Trophoblast cell (in vitro differentiated cells and primary cell): ENCODE measurements around the gene ANKLE1.

Experiments
- DNase-seq, 2 donors: peaks; one replicate each; pipeline ENCODE4 v3.0.0-alpha.2; 2016
- H2AFZ ChIP-seq: 2 replicates; pipeline ENCODE4 v1.6.1; 2013; ENCODE audit warnings: low read length, moderate library complexity, mild to moderate bottlenecking; ENCODE audit not compliant: insufficient read depth, poor library complexity
- H2AK5ac ChIP-seq: 2 replicates; pipeline ENCODE4 v1.6.1; 2013; ENCODE audit warnings: mild to moderate bottlenecking, low read length
- H2BK120ac ChIP-seq: 2 replicates; pipeline ENCODE4 v1.6.1; 2013; ENCODE audit warnings: low read length, mild to moderate bottlenecking, moderate library complexity; ENCODE audit not compliant: insufficient read depth, poor library complexity
- H2BK12ac ChIP-seq: 2 replicates; pipeline ENCODE4 v1.6.1; 2013; ENCODE audit warnings: mild to moderate bottlenecking, low read length, moderate library complexity
- H2BK5ac ChIP-seq: 2 replicates; pipeline ENCODE4 v1.6.1; 2013; ENCODE audit warnings: low read length, low read depth, moderate library complexity, mild to moderate bottlenecking; ENCODE audit not compliant: poor library complexity
- H3K14ac ChIP-seq: 2 replicates; pipeline ENCODE4 v1.6.1; 2013; ENCODE audit warnings: mild to moderate bottlenecking, low read length
- H3K18ac ChIP-seq: 2 replicates; pipeline ENCODE4 v1.6.1; 2013; ENCODE audit warnings: mild to moderate bottlenecking, low read length
- H3K23ac ChIP-seq: 2 replicates; pipeline ENCODE4 v1.6.1; 2013; ENCODE audit warnings: low read length
- H3K27ac ChIP-seq: 2 replicates; pipeline ENCODE4 v1.5.1; 2013; ENCODE audit warnings: low read depth, mild to moderate bottlenecking, inconsistent platforms, low read length, moderate library complexity
- H3K27me3 ChIP-seq: 2 replicates; pipeline ENCODE4 v1.6.1; 2013; ENCODE audit warnings: inconsistent platforms, mild to moderate bottlenecking, low read length, moderate library complexity; ENCODE audit not compliant: insufficient read depth
- H3K36me3 ChIP-seq, 2 experiments: 1 replicate in 1 of 2; 2 replicates in 1 of 2; pipeline ENCODE4 v1.6.1; 2013; ENCODE audit warnings: low read length in 2 of 2, mild to moderate bottlenecking in 2 of 2, moderate library complexity in 1 of 2; ENCODE audit not compliant: insufficient read depth in 2 of 2, control insufficient read depth in 1 of 2
- H3K4ac ChIP-seq: 2 replicates; pipeline ENCODE4 v1.6.1; 2013; ENCODE audit warnings: low read depth, mild to moderate bottlenecking, low read length, moderate library complexity
- H3K4me1 ChIP-seq, 2 experiments: 1 replicate in 1 of 2; 2 replicates in 1 of 2; pipeline ENCODE4 v1.6.1; 2013; ENCODE audit warnings: low read length in 2 of 2, mild to moderate bottlenecking in 2 of 2, moderate library complexity in 1 of 2; ENCODE audit not compliant: insufficient read depth in 2 of 2, control insufficient read depth in 1 of 2
- H3K4me2 ChIP-seq: 2 replicates; pipeline ENCODE4 v1.6.1; 2013; ENCODE audit warnings: inconsistent platforms, mild to moderate bottlenecking, low read length, moderate library complexity
- H3K4me3 ChIP-seq: 2 replicates; pipeline ENCODE4 v1.5.1; 2013; ENCODE audit warnings: mild to moderate bottlenecking, low read depth, low read length, inconsistent platforms
- H3K79me1 ChIP-seq: one replicate; pipeline ENCODE4 v1.6.1; 2013; ENCODE audit warnings: low read length
- H3K79me2 ChIP-seq: 2 replicates; pipeline ENCODE4 v1.6.1; 2013; ENCODE audit warnings: low read length, mild to moderate bottlenecking; ENCODE audit not compliant: control insufficient read depth, insufficient read depth, poor library complexity
- H3K9ac ChIP-seq: 2 replicates; pipeline ENCODE4 v1.6.1; 2013; ENCODE audit warnings: mild to moderate bottlenecking, low read length
- H3K9me3 ChIP-seq: 2 replicates; pipeline ENCODE4 v1.6.1; 2013; ENCODE audit warnings: low read depth, mild to moderate bottlenecking, control low read depth, inconsistent platforms, low read length; ENCODE audit not compliant: insufficient read depth
- H4K12ac ChIP-seq: 2 replicates; pipeline ENCODE4 v1.6.1; 2013; ENCODE audit warnings: low read depth, mild to moderate bottlenecking, low read length, moderate library complexity
- H4K8ac ChIP-seq: 2 replicates; pipeline ENCODE4 v1.6.1; 2013; ENCODE audit warnings: low read depth, mild to moderate bottlenecking, low read length, moderate library complexity
- H4K91ac ChIP-seq: one replicate; pipeline ENCODE4 v1.6.1; 2013; ENCODE audit warnings: low read depth, mild to moderate bottlenecking, low read length, moderate library complexity
- WGBS: extraction: QIAGEN DNeasy Blood & Tissue Kit; methylation state at CpG from one replicate; pipeline ENCODE4 v1.1.7; 2013; ENCODE audit warnings: missing lambda C conversion rate; ENCODE audit not compliant: insufficient read length, insufficient coverage; ENCODE audit errors: extremely low coverage; 5-methylcytosine and 5-hydroxymethylcytosine counted together

The ANKLE1 gene

DNA sequence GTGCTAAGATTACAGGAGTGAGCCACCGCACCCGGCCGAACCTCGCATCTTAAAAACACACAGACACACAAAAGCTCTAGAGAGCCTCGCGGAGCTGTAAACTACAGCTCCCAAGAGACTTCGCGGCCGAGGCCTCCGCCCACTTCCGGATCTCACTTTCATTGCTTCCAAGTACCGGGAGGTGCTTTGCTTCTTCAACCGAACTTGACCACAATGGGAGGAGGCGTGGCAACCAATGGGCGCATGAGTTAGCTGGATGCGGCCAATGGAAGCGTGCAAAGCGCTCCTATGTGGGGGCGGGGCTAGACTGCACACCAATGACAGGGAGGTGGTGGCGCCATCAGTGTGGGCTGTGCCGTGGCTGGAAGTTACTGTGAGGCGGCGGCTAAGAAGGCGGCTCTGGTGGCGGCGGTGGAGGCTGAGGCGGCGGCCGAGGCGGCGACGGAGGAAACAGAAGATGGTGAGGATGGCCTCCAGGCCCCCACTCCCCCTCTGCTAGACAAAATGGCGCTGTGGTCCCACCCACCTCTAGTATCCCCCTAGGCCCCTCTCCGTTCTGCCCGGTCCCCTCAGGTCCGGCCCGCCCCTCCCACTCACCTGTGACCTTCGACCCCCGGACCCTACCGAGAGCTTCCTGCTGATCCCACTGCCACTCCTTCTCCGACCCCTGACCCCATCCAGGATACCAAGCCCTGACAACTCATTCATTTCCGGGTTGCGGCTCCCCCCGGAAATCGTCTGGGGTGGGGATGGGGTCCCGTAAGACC is 27.7 kb downstream of the ANKLE1 start, which contains the start of gene DDA1:
Gene DDA1 (plus strand): TSS at position 366 of the 767 bp plus-strand sequence. CDS start 92 bp downstream, at position 458.
- peak within 1 kb of the TSS; percentile 90 for H3K9ac ChIP-seq
- H2AK5ac ChIP-seq = peak within 1 kb of the TSS; percentile 31
- H3K27ac ChIP-seq = peak within 1 kb of the TSS; percentile 86
- peak within 1 kb of the TSS; percentile 87 for H4K91ac ChIP-seq
- peaks cover 13 to 20% of the 10 kb centered on the region in 2 experiments for H3K36me3 ChIP-seq
- peak; percentile 100 for DNase-seq
- no CpG with 5 or more reads among the region's 46 CpGs for WGBS
- H2AFZ ChIP-seq = peak within 1 kb of the TSS; percentile 83
- H4K8ac ChIP-seq = peak within 1 kb of the TSS; percentile 91
- peak within 1 kb of the TSS; percentile 96 for H3K4me3 ChIP-seq
- H3K18ac ChIP-seq = peak within 1 kb of the TSS; percentile 91
- H3K79me2 ChIP-seq = peaks cover 21% of the 10 kb centered on the region
- H3K4me1 ChIP-seq = peaks cover 33 to 45% of the 10 kb centered on the region in 2 experiments
- no peaks in the 10 kb centered on the region for H3K27me3 ChIP-seq
- H2BK5ac ChIP-seq = peak within 1 kb of the TSS; percentile 65
- peak within 1 kb of the TSS; percentile 75 for H3K4me2 ChIP-seq
- H3K14ac ChIP-seq = peak within 1 kb of the TSS; percentile 85
- no peak within 1 kb of the TSS for H3K23ac ChIP-seq
- peak within 1 kb of the TSS; percentile 76 for H3K4ac ChIP-seq
- peaks cover 24% of the 10 kb centered on the region for H3K79me1 ChIP-seq
- H2BK120ac ChIP-seq = peak within 1 kb of the TSS; percentile 67
- H3K9me3 ChIP-seq = peaks cover 4% of the 10 kb centered on the region
- H2BK12ac ChIP-seq = peak within 1 kb of the TSS; percentile 27
- H4K12ac ChIP-seq = peak within 1 kb of the TSS; percentile 72

DNA sequence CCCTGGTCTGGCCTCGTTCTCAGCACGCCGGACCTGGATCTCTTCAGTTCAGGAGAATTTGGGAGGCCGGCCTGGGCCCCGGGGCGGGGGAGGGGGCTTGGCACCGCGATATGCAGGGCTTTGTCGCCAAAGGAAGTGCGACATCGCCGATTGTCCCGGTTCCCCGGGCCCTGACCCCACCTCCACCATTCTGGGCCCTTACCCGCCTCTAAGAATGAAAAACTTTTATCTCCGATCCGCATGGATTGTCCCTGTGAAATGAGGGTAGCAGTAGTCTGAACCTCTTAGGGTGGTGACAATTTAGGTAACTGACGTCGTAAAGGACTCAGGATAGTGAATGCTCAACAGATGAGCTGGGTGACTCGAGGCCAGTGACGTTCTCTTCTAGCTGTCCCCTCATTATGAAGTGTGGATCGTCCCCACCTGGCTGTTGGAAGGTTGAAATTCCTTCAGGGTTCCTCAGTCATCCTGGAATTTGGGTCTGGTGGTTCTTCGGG is 28.3 kb downstream of the ANKLE1 start:
- H3K23ac ChIP-seq = no peak overlapping the region
- H3K9me3 ChIP-seq = peaks cover 4% of the 10 kb centered on the region
- H2BK5ac ChIP-seq = peak overlapping the region; percentile 65
- peak overlapping the region; percentile 91 for H3K18ac ChIP-seq
- H3K27ac ChIP-seq = peak overlapping the region; percentile 86
- H3K79me1 ChIP-seq = peaks cover 24% of the 10 kb centered on the region
- H3K79me2 ChIP-seq = peaks cover 21% of the 10 kb centered on the region
- H3K36me3 ChIP-seq = peaks cover 18 to 25% of the 10 kb centered on the region in 2 experiments
- H3K4me1 ChIP-seq = peaks cover 33 to 39% of the 10 kb centered on the region in 2 experiments
- H2AK5ac ChIP-seq = peak overlapping the region; percentile 31
- H2BK12ac ChIP-seq = peak overlapping the region; percentile 19
- H2AFZ ChIP-seq = peak overlapping the region; percentile 6
- peak overlapping the region; percentile 75 for H3K4me2 ChIP-seq
- H4K91ac ChIP-seq = peak overlapping the region; percentile 87
- H4K12ac ChIP-seq = peak overlapping the region; percentile 72
- peak overlapping the region; percentile 96 for H3K4me3 ChIP-seq
- no peaks in the 10 kb centered on the region for H3K27me3 ChIP-seq
- H2BK120ac ChIP-seq = peak overlapping the region; percentile 67
- peak; percentile 73 to 77 for DNase-seq
- no CpG with 5 or more reads among the region's 23 CpGs for WGBS
- H3K9ac ChIP-seq = peak overlapping the region; percentile 90
- H4K8ac ChIP-seq = peak overlapping the region; percentile 91
- peak overlapping the region; percentile 85 for H3K14ac ChIP-seq
- H3K4ac ChIP-seq = peak overlapping the region; percentile 76

DNA sequence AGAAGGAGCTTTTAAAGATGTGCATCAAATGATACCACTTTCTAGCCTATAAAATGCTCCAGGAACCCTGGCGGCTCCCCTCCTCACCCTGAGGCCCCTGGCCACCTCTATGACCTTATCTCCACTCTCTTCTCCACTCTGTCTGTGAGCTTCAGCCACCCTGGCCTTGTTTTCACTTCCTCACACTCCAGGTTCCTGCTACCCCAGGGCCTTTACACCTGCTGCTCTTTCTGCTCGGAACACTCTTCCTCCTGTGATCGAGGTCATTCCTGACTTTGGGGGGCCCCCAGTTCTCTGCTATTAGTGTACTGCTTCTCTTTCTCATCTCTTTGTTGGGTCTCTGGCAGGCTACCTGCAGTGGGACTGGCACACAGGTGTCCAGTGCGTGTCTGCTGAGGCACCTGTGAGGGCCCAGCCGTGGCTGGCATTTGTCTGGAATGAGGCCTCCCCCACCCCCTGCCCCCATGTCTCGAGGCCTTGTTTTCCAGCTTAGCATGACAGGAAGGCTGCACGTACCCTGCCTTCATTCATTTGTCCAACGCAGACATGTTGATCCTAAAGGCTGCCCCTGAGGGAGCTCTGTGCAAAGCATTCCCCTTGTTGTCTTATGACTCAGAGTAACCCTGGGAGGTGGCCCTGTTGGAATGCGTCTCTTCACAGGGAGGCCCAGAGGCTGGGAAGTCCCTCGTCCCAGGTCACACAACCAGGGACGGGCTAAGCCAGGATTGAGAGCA is 29.9 kb downstream of the ANKLE1 start:
- no peaks in the 10 kb centered on the region for H3K27me3 ChIP-seq
- WGBS = no CpG with 5 or more reads among the region's 11 CpGs

More for the DNA sequence above, 29.9 kb downstream of the ANKLE1 start:
- H3K14ac ChIP-seq = peak overlapping the region; percentile 2
- no peak overlapping the region for H4K12ac ChIP-seq
- peak overlapping the region; percentile 63 for H2BK12ac ChIP-seq
- peak overlapping the region; percentile 83 for H3K27ac ChIP-seq
- H2BK120ac ChIP-seq = no peak overlapping the region
- H3K4me1 ChIP-seq = peaks cover 29 to 34% of the 10 kb centered on the region in 2 experiments
- peaks cover 4% of the 10 kb centered on the region for H3K9me3 ChIP-seq
- H4K91ac ChIP-seq = peak overlapping the region; percentile 61
- DNase-seq = peak; percentile 99
- peaks cover 14% of the 10 kb centered on the region for H3K79me1 ChIP-seq
- H3K36me3 ChIP-seq = peaks cover 28 to 35% of the 10 kb centered on the region in 2 experiments
- H4K8ac ChIP-seq = no peak overlapping the region
- peak overlapping the region; percentile 2 for H3K18ac ChIP-seq
- peaks cover 14% of the 10 kb centered on the region for H3K79me2 ChIP-seq
- peak overlapping the region; percentile 6 for H3K4me3 ChIP-seq
- peak overlapping the region; percentile 46 for H3K4me2 ChIP-seq
- no peak overlapping the region for H3K23ac ChIP-seq
- no peak overlapping the region for H2AK5ac ChIP-seq
- no peak overlapping the region for H3K4ac ChIP-seq
- H2BK5ac ChIP-seq = peak overlapping the region; percentile 10
- no peak overlapping the region for H2AFZ ChIP-seq
- H3K9ac ChIP-seq = no peak overlapping the region
